Measurements from ENCODE around the gene C4BPA. TPM values are rescaled to one million over a fixed set of nuclear protein-coding genes. Genes with fewer than 3 reads are reported as not detected.

Gene C4BPA
- total and polyA plus RNA-seq, 10 of the 15 experiments (the other 5 are each of a cell fraction or from before 2014, with no cell fraction given): 0.31 TPM; not detected in 9

DNA sequence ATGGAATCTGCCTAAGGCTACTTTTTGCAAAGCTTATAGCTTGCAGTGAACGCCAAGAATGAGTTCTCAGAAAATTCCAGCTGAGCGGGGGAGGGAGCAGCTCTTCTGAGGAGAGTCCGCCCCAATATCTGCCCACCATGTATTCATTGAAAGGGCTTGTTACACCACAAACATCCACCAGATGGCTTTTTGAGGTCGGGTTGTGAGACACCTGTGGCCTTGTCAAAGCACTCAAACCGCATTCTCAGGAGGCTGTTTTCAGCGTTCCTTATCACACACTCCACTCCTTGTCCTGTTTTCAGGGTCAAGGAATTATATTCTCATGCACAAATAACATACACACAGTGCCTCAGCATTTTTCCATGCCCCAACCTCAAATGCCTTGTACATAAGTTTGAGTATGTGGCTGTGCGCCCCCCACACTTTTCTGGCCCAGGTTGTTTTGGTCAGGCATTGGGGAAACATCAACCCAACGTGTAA is 19.3 kb upstream of the C4BPA start:
- ATAC-seq: peak; percentile 96
- Histone ChIP-seq H3K27ac (ENCODE audit: control insufficient read depth, insufficient read depth) (no peak overlapping the region), H3K4me3 (no peak overlapping the region), H3K36me3 (ENCODE audit: control insufficient read depth in 2 of 2, insufficient read depth in 2 of 2, low read length in 1 of 2) (no peaks in the 10 kb centered on the region), H3K9ac (ENCODE audit: control insufficient read depth, insufficient read depth, low read length) (no peak overlapping the region), H3K4me2 (ENCODE audit: control insufficient read depth, insufficient read depth) (no peak overlapping the region), H3K27me3 (replicated peaks in 1 of 2; ENCODE audit: control insufficient read depth in 2 of 2, insufficient read depth in 2 of 2, low read length in 1 of 2) (no peaks in the 10 kb centered on the region), H3K9me3 (replicated peaks; ENCODE audit: control insufficient read depth, insufficient read depth, low read length) (no peaks in the 10 kb centered on the region), H3K4me1 (ENCODE audit: control insufficient read depth, insufficient read depth, low read length) (peaks cover 4% of the 10 kb centered on the region; the same call in 1 of the 2 replicates), H2AFZ (ENCODE audit: control insufficient read depth, low read depth, low read length) (no peak overlapping the region), H3K79me2 (ENCODE audit: control insufficient read depth, insufficient read depth, low read length) (no peaks in the 10 kb centered on the region), H4K20me1 (ENCODE audit: control insufficient read depth, insufficient read depth) (no peaks in the 10 kb centered on the region)
- in situ Hi-C loops (cut with MboI): loop anchor here (5.0 kb wide), 1 partner anchor 413 kb away; the partner anchor contains the start of gene CR1
- no peak for DNase-seq (ENCODE audit: low read depth, low spot score)
- 20% methylated on average over 8 of the region's 8 CpGs for WGBS (ENCODE audit: insufficient coverage, insufficient replicate concordance, low lambda C conversion rate, missing lambda C conversion rate)
- ChIA-PET SMC1A (ENCODE audit: uncharacterized antibody, unreplicated experiment) (interaction anchor here (0.7 to 7.3 kb wide), 26 partner anchors 10 to 435 kb away, joined by 3 to 69 read pairs (median 4); partner anchors contain the start of genes CR1, PFKFB2 and YOD1), CTCF (interaction anchor here (0.7 to 8.3 kb wide), 33 partner anchors 10 to 453 kb away, joined by 3 to 154 read pairs (median 4); partner anchors contain the start of genes C1orf116, CD55, CR1 and PFKFB2), RAD21 (ENCODE audit: unreplicated experiment) (interaction anchor here (0.8 to 3.6 kb wide), 16 partner anchors 10 to 416 kb away, joined by 3 to 54 read pairs (median 4); partner anchors contain the start of genes CD55 and CR1), POLR2A (no interaction called here)
- BruUV-seq (replicated peaks): no TSS peak
- intact Hi-C loops (cut with micrococcal nuclease; ENCODE audit: unreplicated experiment): loop anchor here (1.0 to 5.0 kb wide), 3 partner anchors 238 to 415 kb away; partner anchors contain the start of gene CD55
- FAIRE-seq: peak; percentile 95
- TF ChIP-seq NFYB (IDR thresholded peaks at IDR 0.05; ENCODE audit: insufficient read depth, low read depth, low read length) (no peak), SIX5 (IDR thresholded peaks at IDR 0.05; ENCODE audit: low read depth, low read length, severe bottlenecking) (no peak), MEF2A (IDR thresholded peaks at IDR 0.05; ENCODE audit: insufficient read depth, low read depth, low read length) (no peak), IKZF1 (conservative IDR thresholded peaks at IDR 0.05) (0 out of 2 replicates have a peak, but pooled peaks have one; percentile 25), RFX5 (IDR thresholded peaks at IDR 0.05; ENCODE audit: low read depth, low read length) (no peak), CEBPB (IDR thresholded peaks at IDR 0.05; ENCODE audit: borderline replicate concordance in 1 of 2, low read depth in 2 of 2, low read length in 2 of 2) (no peak), ASH2L (IDR thresholded peaks at IDR 0.05; ENCODE audit: borderline replicate concordance, low read depth) (no peak), BHLHE40 (IDR thresholded peaks at IDR 0.05; ENCODE audit: borderline replicate concordance in 1 of 2, low read depth in 2 of 2, low read length in 1 of 2) (no peak), SMAD5 (IDR thresholded peaks at IDR 0.05; ENCODE audit: low read depth) (no peak), NR2C2 (IDR thresholded peaks at IDR 0.05; ENCODE audit: borderline replicate concordance, control insufficient read depth, insufficient read length, low read depth) (no peak), NR2F1 (conservative IDR thresholded peaks at IDR 0.05) (no peak), SMC3 (IDR thresholded peaks at IDR 0.05; ENCODE audit: borderline replicate concordance, low read length) (peak; percentile 90), TCF12 (IDR thresholded peaks at IDR 0.05; ENCODE audit: low read depth, low read length) (peak; percentile 78), RB1 (IDR thresholded peaks at IDR 0.05; ENCODE audit: borderline replicate concordance) (0 out of 2 replicates have a peak, but pooled peaks have one; percentile 38), RCOR1 (conservative IDR thresholded peaks at IDR 0.05; ENCODE audit: low read depth, low read length) (no peak), GABPA (IDR thresholded peaks at IDR 0.05; ENCODE audit: low read depth) (no peak)
- TF ChIP-seq, protein P1, sequence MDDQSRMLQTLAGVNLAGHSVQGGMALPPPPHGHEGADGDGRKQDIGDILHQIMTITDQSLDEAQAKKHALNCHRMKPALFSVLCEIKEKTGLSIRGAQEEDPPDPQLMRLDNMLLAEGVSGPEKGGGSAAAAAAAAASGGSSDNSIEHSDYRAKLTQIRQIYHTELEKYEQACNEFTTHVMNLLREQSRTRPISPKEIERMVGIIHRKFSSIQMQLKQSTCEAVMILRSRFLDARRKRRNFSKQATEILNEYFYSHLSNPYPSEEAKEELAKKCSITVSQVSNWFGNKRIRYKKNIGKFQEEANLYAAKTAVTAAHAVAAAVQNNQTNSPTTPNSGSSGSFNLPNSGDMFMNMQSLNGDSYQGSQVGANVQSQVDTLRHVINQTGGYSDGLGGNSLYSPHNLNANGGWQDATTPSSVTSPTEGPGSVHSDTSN (IDR thresholded peaks at IDR 0.05; ENCODE audit: insufficient replicate concordance, low read depth, low read length): no peak
- TF ChIP-seq, protein P2, sequence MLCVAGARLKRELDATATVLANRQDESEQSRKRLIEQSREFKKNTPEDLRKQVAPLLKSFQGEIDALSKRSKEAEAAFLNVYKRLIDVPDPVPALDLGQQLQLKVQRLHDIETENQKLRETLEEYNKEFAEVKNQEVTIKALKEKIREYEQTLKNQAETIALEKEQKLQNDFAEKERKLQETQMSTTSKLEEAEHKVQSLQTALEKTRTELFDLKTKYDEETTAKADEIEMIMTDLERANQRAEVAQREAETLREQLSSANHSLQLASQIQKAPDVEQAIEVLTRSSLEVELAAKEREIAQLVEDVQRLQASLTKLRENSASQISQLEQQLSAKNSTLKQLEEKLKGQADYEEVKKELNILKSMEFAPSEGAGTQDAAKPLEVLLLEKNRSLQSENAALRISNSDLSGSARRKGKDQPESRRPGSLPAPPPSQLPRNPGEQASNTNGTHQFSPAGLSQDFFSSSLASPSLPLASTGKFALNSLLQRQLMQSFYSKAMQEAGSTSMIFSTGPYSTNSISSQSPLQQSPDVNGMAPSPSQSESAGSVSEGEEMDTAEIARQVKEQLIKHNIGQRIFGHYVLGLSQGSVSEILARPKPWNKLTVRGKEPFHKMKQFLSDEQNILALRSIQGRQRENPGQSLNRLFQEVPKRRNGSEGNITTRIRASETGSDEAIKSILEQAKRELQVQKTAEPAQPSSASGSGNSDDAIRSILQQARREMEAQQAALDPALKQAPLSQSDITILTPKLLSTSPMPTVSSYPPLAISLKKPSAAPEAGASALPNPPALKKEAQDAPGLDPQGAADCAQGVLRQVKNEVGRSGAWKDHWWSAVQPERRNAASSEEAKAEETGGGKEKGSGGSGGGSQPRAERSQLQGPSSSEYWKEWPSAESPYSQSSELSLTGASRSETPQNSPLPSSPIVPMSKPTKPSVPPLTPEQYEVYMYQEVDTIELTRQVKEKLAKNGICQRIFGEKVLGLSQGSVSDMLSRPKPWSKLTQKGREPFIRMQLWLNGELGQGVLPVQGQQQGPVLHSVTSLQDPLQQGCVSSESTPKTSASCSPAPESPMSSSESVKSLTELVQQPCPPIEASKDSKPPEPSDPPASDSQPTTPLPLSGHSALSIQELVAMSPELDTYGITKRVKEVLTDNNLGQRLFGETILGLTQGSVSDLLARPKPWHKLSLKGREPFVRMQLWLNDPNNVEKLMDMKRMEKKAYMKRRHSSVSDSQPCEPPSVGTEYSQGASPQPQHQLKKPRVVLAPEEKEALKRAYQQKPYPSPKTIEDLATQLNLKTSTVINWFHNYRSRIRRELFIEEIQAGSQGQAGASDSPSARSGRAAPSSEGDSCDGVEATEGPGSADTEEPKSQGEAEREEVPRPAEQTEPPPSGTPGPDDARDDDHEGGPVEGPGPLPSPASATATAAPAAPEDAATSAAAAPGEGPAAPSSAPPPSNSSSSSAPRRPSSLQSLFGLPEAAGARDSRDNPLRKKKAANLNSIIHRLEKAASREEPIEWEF (IDR thresholded peaks at IDR 0.05; ENCODE audit: insufficient replicate concordance, low read depth, low read length): no peak
